Thoracic aorta (tissue), 2 donors: ENCODE data around the gene SIRT5. TPM values are rescaled to one million over a fixed set of nuclear protein-coding genes. Genes with fewer than 3 reads are reported as not detected.

Experiments
- ATAC-seq: fragments of 150-250 bp; one replicate; pipeline ENCODE4 v1.8.0; 2017; ENCODE audit warnings: low read depth; ENCODE audit not compliant: insufficient number of reproducible peaks, low FRiP score
- DNase-seq: peaks from one replicate; pipeline ENCODE4 v3.0.0-alpha.2; 2020; ENCODE audit warnings: low spot score
- H3K27ac ChIP-seq, 2 donors: fragments of 200-600 bp; sonication (generic); 1 replicate in 1 of 2; 2 replicates in 1 of 2; pipeline ENCODE4 v1.5.1; 2016; ENCODE audit warnings: mild to moderate bottlenecking in 2 of 2, moderate library complexity in 2 of 2
- H3K27me3 ChIP-seq: fragments of 200-600 bp; sonication (generic); replicated peaks from 2 replicates; pipeline ENCODE4 v1.6.0; 2016; ENCODE audit warnings: mild to moderate bottlenecking; ENCODE audit not compliant: insufficient read depth
- H3K36me3 ChIP-seq: fragments of 200-600 bp; sonication (generic); one replicate; pipeline ENCODE4 v1.5.1; 2016
- H3K4me1 ChIP-seq, 2 donors: fragments of 200-600 bp; sonication (generic); 1 replicate in 1 of 2; 2 replicates in 1 of 2; pipeline versions ENCODE4 v1.5.1 to v1.6.0; 2016; ENCODE audit warnings: low read depth in 2 of 2, mild to moderate bottlenecking in 1 of 2; ENCODE audit not compliant: control insufficient read depth in 1 of 2
- H3K4me3 ChIP-seq: fragments of 200-600 bp; sonication (generic); 2 replicates; pipeline ENCODE4 v1.5.1; 2016; ENCODE audit warnings: mild to moderate bottlenecking
- H3K9me3 ChIP-seq: fragments of 200-600 bp; sonication (generic); 2 replicates; pipeline ENCODE4 v1.5.1; 2016
- CTCF ChIP-seq: fragments of 200-600 bp; sonication (generic); IDR thresholded peaks from one replicate; pipeline ENCODE4 v1.5.1; 2019; ENCODE audit warnings: antibody characterized with exemption
- total RNA-seq, 2 donors: library from RNA; depleted of rRNA; stranded (reverse); fragments of >200 nt; gene quantifications; one replicate each; pipeline versions ENCODE4 v1.1.0 to v1.2.3, GENCODE V29; 2016

The SIRT5 gene
- total RNA-seq, 2 donors from 2014 or later = 5.7 to 10.0 TPM

DNA sequence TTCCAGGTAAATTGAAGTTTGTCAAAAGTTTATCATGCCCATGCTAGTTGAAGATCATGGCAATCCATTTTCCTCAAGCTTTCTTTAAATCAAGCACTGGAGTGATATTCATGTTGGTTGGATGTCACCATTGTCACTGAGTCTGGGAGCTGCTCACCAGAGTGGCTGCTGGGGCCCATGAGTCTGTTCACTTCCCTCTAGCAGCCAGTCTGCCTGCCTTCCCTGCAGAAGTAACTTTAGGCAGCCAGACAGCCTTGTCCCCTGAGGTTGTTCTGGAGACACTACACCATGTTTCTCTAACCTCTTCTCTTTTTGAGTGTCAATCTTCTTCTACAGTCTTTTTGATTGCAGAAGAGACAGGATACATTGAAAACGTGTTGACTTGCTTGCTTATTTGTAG lies 5.5 kb downstream of the SIRT5 start:
- Histone ChIP-seq H3K36me3 (peaks cover 6% of the 10 kb centered on the region), H3K4me3 (no peak overlapping the region), H3K27me3 (no peaks in the 10 kb centered on the region), H3K9me3 (no peaks in the 10 kb centered on the region), H3K4me1 (no peaks in the 10 kb centered on the region), H3K27ac (no peak overlapping the region)
- TF ChIP-seq CTCF = no peak
- no peak for ATAC-seq
- DNase-seq = no peak

- no peaks in the 10 kb centered on the region for H3K4me1 ChIP-seq
- TF ChIP-seq CTCF = no peak
- ATAC-seq (no peak), DNase-seq (no peak)
- H3K4me3 ChIP-seq = no peak overlapping the region
- peaks cover 6% of the 10 kb centered on the region for H3K36me3 ChIP-seq
- no peaks in the 10 kb centered on the region for H3K9me3 ChIP-seq
- no peaks in the 10 kb centered on the region for H3K27me3 ChIP-seq
- H3K27ac ChIP-seq = no peak overlapping the region
Observed at GRCh38 chr6:13581700-13582229, 7.4 kb downstream of the SIRT5 start.

GRCh38 chr6:13586603-13587542 lies 12.5 kb downstream of the SIRT5 start:
- Histone ChIP-seq H3K4me3 (no peak overlapping the region), H3K36me3 (peaks cover 9% of the 10 kb centered on the region), H3K4me1 (no peaks in the 10 kb centered on the region), H3K27ac (no peak overlapping the region), H3K27me3 (no peaks in the 10 kb centered on the region), H3K9me3 (no peaks in the 10 kb centered on the region)
- ATAC-seq (no peak), DNase-seq (no peak)
- TF ChIP-seq CTCF = no peak

DNA sequence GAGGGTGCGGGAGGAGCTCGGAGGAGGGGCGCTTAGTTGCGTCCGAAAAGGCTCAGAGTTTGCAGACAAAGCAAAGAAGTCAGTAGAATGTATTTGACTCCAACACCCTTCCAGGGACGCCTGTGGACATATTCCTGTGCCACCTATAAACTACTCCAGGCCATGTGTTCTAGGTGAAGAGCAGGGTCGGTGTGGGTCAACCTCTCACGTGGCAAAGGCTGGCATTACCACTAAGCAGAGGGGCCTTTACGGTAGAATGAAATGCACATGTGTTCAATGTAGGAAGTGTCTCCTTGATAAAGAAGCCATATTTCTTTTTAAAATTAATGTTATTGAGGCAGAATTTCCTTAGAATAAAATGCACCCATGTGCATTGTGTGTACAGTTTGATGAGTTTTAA lies 15.4 kb downstream of the SIRT5 start:
- Histone ChIP-seq H3K4me3 (no peak overlapping the region), H3K4me1 (no peaks in the 10 kb centered on the region), H3K27ac (no peak overlapping the region), H3K27me3 (no peaks in the 10 kb centered on the region), H3K36me3 (peaks cover 5% of the 10 kb centered on the region), H3K9me3 (no peaks in the 10 kb centered on the region)
- no peak for ATAC-seq
- DNase-seq = no peak
- no peak for TF ChIP-seq CTCF

DNA sequence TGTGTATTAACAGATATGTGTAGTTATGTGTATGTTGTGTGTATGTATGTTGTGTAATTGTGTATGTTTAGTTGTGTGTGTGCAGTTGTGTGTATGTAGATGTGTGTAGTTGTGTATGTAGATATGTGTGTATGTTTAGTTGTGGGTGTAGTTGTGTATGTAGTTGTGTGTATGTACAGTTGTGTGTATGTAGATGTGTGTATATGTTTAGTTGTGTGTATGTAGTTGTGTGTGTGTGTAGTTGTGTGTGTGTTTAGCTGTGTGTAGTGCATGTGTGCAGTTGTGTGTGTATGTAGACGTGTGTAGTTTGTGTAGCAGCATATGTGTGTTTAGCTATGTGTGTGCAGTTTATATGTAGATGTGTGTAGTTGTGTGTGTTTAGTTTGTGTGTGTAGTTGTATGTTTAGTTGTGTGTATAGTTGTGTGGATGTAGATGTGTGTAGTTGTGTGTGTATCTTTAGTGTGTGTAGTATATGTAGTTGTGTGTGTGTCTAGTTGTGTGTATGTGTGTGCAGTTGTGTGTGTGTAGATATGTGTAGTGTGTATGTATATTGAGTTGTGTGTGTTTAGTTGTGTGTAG lies 16.3 kb downstream of the SIRT5 start:
- no peak for TF ChIP-seq CTCF
- no peak for DNase-seq

More for the DNA sequence above, 16.3 kb downstream of the SIRT5 start:
- no peak for ATAC-seq
- no peaks in the 10 kb centered on the region for H3K4me1 ChIP-seq
- no peaks in the 10 kb centered on the region for H3K9me3 ChIP-seq
- peaks cover 9% of the 10 kb centered on the region for H3K36me3 ChIP-seq
- H3K27ac ChIP-seq = no peak overlapping the region
- no peak overlapping the region for H3K4me3 ChIP-seq
- no peaks in the 10 kb centered on the region for H3K27me3 ChIP-seq
